ENCODE results near the gene CLDN6. TPM values are rescaled to one million over a fixed set of nuclear protein-coding genes. Genes with fewer than 3 reads are reported as not detected.

Gene CLDN6
- total RNA-seq, 1 donor from 2014 or later, result 319 TPM

GRCh38 chr16:3026003-3026378 is 8.0 kb upstream of the CLDN6 start:
- peaks cover 27% of the 10 kb centered on the region for H3K27me3 ChIP-seq (ENCODE audit: control insufficient read depth, insufficient read depth, low read length)
- TF ChIP-seq CTCF (IDR thresholded peaks at IDR 0.05; ENCODE audit: insufficient read depth, low read length, poor library complexity, severe bottlenecking), result no peak
- no peak for DNase-seq (ENCODE audit: low read depth)
- H3K36me3 ChIP-seq (ENCODE audit: control insufficient read depth, insufficient read depth, low read length), result peaks cover 4% of the 10 kb centered on the region
- no peak overlapping the region for H3K4me3 ChIP-seq (ENCODE audit: low read depth, low read length)

- TF ChIP-seq CTCF (IDR thresholded peaks at IDR 0.05; ENCODE audit: insufficient read depth, low read length, poor library complexity, severe bottlenecking), result no peak
- Histone ChIP-seq H3K36me3 (ENCODE audit: control insufficient read depth, insufficient read depth, low read length) (peaks cover 4% of the 10 kb centered on the region), H3K27me3 (ENCODE audit: control insufficient read depth, insufficient read depth, low read length) (peaks cover 20% of the 10 kb centered on the region), H3K4me3 (ENCODE audit: low read depth, low read length) (no peak overlapping the region)
- no peak for DNase-seq (ENCODE audit: low read depth)
Observed at GRCh38 chr16:3025032-3026002, 7.3 kb upstream of the CLDN6 start.

- Histone ChIP-seq H3K36me3 (ENCODE audit: control insufficient read depth, insufficient read depth, low read length) (peaks cover 4% of the 10 kb centered on the region), H3K4me3 (ENCODE audit: low read depth, low read length) (peak within 1 kb of the TSS; percentile 60), H3K27me3 (ENCODE audit: control insufficient read depth, insufficient read depth, low read length) (peaks cover 6% of the 10 kb centered on the region)
- DNase-seq (ENCODE audit: low read depth), result peak; percentile 93
- no peak for TF ChIP-seq CTCF (IDR thresholded peaks at IDR 0.05; ENCODE audit: insufficient read depth, low read length, poor library complexity, severe bottlenecking)
Observed at GRCh38 chr16:3023669-3024478, 5.9 kb upstream of the CLDN6 start, which contains the start of the genes HCFC1R1 and THOC6. Gene HCFC1R1, minus strand, starts transcription at chr16:3023942. Its CDS starts 1 bp downstream, at chr16:3023941. Gene THOC6, plus strand, starts transcription at chr16:3024035. Its CDS starts 292 bp downstream, at chr16:3024327.

GRCh38 chr16:3023415-3023668 is 5.4 kb upstream of the CLDN6 start:
- no peak for DNase-seq (ENCODE audit: low read depth)
- Histone ChIP-seq H3K4me3 (ENCODE audit: low read depth, low read length) (peak overlapping the region; percentile 60), H3K27me3 (ENCODE audit: control insufficient read depth, insufficient read depth, low read length) (peaks cover under 1% of the 10 kb centered on the region), H3K36me3 (ENCODE audit: control insufficient read depth, insufficient read depth, low read length) (peaks cover 4% of the 10 kb centered on the region)
- TF ChIP-seq CTCF (IDR thresholded peaks at IDR 0.05; ENCODE audit: insufficient read depth, low read length, poor library complexity, severe bottlenecking), result no peak

GRCh38 chr16:3022684-3023414 is 4.9 kb upstream of the CLDN6 start:
- H3K4me3 ChIP-seq (ENCODE audit: low read depth, low read length), result peak overlapping the region; percentile 60
- no peak for TF ChIP-seq CTCF (IDR thresholded peaks at IDR 0.05; ENCODE audit: insufficient read depth, low read length, poor library complexity, severe bottlenecking)
- DNase-seq (ENCODE audit: low read depth), result no peak
- no peaks in the 10 kb centered on the region for H3K27me3 ChIP-seq (ENCODE audit: control insufficient read depth, insufficient read depth, low read length)
- peaks cover 4% of the 10 kb centered on the region for H3K36me3 ChIP-seq (ENCODE audit: control insufficient read depth, insufficient read depth, low read length)

Data from kidney epithelial cell (primary cell).